Glomerular visceral epithelial cell (primary cell): ENCODE measurements around the gene USP32.
A peak's percentile ranks its signal among the peaks of the same experiment; 100 is the strongest.

Source experiments
- DNase-seq: peaks from one replicate; pipeline ENCODE4 v3.0.0-alpha.2; 2016; ENCODE audit errors: extremely low spot score

Gene USP32

DNA sequence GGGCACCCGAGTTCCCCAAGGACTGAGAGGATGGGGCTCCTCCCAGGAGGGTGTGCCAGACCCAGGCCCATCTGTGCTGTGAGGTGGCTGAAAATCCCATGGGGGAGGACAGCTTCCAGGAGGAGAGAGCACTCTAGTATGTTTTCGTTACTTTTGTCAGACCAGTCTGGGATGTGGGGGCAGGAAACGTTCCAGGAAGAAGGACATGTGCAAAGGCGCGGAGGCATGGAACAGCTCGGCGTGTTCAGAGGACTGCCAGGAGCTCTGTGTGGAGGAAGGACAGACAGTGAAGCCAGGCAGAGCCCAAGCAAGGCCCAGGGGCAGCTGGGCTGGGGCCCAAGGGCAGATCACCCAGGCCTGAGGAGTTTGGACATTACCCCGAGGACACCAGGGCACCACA is 235.2 kb downstream of the USP32 start:
- DNase-seq = no peak

DNA sequence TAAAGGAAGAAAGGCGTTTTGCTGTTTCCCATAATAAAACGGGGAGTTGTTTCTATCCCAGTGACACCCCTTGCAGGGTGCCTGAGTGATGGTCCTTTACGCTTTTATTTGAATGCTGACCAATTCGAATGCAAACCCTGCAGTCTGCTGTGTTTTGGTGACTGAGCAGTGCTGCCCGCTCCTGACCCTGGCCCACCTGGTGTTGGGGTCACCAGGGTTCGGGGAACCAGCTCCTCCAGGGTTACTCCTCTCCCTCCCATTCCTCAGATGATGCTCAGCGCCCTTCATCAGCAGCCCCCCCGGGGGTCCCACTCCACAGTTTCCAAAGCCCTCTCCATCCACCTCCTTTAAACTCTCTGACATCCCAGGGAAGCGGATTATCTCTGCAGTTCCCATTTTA is 236.1 kb downstream of the USP32 start:
- no peak for DNase-seq

DNA sequence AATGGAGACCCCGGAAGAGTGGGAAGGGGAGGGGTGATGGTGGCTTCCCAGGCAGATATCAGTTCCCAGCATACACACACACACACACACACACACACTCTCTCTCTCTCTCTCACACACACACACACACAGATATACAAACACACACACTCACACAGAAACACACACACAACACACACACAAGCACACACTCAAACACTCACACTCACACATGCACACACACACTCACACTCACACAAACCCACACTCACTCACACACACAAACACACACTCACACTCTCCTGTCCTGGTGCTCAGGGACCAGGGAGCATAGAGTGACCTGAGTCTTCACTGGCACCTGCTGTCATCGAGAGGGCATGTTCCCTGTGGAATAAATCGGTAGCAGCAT is 236.5 kb downstream of the USP32 start:
- DNase-seq = no peak

DNA sequence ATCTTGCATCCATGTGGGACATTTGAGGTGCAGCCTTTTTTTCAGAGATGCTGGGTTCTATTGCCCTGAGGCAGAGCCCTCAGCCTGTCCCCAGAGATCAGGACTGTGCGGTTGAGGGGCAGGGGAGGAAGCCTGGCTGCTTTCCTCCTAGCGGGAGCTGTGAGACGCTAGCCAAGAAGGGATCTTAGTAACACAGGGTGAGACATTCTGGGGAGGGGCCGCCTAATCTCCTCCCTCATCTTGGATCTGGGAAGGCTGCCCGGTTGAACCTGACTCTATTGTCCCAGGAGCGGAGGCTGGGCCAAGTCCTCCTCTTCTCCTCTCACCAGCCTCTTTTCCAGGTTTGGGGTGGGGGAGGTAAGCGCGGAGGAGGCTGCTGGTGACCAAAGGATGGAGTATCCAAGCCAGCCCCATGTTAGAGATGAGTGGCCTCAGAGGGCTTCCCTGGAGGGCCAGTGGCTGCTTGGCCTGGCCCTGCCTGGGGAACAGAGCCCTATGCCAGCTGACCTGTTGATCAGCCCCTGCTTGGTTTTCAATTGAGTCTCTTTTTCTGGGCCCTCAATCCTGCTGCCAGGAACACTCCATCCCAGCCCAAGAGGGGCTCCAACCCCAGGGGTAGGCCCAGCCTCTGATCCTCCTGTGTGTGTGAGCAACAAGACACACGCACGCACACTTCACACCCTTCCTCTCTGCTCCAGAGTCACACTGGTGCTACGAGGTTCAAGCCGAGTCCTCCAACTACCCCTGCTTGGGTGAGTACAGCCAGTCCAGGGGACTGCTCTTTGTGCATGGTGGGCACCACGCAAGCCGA is 237.1 kb downstream of the USP32 start:
- no peak for DNase-seq

DNA sequence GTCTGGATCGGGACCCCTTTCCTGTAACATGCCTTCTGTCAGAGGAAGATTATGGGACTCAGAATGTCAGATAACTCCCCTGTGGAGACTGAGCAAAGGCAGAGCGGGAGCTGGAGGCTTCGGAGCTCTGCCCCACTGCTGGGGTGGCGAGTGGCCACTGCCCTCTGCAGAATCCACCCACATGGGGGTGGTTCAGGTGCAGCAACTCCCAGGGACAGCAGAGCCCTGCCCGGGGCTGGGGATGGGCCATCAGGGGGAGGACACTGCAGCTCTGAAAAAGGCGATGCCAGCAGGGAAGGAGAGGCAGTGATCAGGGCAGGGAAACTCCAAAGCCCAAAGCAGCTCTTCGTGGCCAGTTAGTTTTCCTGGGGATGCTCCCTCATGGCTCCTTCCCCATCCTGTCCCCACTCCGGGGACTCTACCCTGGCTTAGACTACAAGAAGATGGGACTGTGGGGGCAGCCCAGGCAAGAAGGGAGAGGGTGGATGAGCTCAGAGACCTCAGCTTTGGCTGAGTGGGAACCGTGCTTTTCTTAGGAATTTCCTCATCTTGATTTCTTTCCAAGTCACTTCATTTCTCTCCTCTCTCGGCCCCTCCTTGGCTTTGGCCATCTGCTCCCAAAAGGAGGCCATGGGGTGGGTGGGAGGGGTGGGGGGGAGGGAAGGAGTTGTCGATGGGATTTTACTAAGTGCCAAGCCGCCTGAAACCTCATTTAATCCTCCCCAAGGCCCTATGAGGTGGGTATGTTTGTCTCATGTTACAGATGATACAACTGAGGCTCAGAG is 238.1 kb downstream of the USP32 start:
- DNase-seq = no peak

DNA sequence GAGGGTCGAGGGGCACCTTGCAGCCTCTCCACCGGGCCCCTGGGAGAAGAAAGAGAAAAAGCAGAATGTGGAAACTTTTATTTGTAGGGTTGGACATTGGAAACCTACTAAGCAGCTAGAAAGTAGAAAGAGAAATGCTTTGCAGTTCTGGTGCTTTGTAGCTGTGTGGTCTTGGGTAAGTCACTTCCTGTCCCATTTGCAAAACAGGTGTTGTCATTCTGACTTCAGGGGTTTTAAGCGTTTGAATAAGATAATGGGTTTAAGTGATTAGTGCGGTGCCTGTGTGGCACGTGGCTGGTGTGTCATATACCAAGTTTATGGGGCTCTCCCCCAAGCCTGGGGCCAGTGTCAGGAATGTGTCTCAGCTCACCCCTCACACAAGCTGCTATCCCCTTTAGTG is 240.6 kb downstream of the USP32 start:
- no peak for DNase-seq

DNA sequence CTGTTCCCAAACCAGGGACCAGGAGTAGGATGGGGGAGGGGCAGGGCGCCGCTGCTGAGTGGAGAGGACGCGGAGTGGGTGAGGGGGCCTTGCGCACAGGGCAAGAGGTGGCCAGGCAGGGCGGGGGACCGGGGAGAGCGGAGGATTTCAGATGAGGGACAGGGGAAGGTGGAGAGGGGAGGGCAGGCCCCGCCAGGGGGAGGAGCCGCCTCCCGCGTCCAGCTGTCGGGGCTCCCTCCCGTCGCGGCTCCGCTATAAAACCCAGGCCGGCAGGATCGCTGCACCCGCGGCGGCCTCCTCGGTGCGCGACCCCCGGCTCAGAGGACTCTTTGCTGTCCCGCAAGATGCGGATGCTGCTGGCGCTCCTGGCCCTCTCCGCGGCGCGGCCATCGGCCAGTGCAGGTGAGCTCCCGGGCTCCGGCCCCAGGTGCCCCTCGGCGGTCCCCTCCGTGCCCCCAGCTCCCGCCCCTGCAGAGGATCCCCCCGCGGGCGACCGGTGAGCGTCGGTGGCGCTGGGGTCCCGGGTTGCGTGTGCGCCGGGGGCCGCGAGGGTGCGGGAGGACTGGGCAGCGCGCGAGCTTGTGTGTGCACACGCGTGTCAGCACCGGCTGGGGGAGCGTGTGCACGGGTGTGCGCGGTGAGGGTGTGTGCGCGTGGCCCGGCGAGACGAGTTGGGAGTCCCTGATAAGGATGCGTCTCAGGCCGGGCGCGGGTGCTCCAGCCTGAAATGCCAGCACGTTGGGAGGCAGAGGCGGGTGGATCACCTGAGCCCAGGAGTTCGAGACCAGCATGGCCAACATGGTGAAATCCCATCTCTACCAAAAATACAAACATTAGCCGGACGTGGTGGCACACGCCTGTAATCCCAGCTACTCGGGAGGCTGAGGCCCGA is 242.0 kb downstream of the USP32 start, which contains the start of gene CA4:
Gene CA4 (plus strand): TSS at position 283 of the 892 bp plus-strand sequence. CDS start 62 bp downstream, at position 345.
- no peak for DNase-seq

DNA sequence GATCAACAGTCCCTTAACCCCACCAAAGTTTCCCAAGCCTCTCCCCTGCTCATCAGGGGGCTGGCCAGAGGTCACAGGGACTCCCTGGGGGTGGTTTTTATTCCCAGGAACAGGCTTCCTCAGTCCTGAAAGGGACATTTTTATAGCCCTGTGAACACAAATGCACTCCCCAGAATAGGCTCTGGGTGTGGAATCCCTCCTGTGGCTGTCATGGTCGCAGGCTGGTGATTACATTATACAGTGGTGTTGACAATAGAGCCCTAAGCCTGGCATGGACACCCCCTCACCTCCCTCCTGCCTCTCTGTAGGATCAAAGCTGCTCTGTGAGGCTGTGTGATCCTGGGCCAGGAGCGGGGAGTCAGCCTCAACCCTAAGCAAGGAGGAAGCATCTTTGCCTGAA is 243.6 kb downstream of the USP32 start:
- no peak for DNase-seq

DNA sequence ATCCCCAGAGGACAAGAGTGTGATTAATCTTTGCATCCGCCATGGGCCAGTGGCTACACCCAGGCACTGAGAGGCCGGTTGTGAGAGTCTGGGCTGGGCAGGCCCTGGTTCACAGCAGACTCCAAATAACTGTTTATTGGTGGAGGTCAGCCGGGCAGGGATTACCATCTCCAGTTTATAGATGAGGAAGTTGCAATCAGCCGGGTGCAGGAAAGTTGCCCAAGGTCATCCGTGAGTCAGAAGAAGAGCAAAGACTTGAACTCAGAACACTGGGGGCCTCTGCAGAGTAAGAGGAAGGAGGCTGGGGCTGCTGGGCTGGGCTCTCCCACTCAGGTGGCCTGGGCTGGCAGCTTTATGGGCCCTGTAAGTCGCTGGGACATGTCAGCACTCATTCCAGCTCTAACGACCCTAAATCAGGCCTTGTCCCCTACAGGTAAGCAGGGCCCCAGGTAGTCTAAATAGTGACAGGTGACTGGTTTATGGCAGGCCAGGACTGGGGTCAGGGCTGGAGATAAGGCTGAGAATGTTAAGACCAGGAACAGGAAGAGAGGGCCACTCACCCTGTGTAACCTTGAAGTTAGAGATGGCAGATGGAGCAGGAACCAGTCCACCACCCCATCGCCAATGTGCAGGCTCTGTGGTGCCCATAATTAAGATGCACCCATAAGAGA is 244.2 kb downstream of the USP32 start:
- no peak for DNase-seq

DNA sequence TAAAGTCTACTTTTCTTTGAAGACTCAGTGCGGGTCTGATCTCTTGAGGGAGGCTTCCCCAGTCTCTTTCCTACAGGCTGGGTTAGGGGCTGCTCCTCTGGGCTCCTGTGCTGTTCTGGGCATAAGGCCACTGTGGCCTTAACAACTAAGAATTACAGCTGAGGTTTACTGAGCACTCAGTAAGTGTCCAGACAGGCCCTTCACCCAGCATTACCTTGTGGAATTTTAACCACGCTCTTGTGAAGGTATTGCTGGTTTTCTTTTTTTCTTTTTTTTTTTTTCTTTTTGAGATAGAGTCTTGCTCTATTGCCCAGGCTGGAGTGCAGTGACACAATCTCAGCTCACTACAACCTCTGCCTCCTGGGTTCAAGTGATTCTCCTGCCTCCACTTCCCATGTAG is 245.7 kb downstream of the USP32 start:
- no peak for DNase-seq

DNA sequence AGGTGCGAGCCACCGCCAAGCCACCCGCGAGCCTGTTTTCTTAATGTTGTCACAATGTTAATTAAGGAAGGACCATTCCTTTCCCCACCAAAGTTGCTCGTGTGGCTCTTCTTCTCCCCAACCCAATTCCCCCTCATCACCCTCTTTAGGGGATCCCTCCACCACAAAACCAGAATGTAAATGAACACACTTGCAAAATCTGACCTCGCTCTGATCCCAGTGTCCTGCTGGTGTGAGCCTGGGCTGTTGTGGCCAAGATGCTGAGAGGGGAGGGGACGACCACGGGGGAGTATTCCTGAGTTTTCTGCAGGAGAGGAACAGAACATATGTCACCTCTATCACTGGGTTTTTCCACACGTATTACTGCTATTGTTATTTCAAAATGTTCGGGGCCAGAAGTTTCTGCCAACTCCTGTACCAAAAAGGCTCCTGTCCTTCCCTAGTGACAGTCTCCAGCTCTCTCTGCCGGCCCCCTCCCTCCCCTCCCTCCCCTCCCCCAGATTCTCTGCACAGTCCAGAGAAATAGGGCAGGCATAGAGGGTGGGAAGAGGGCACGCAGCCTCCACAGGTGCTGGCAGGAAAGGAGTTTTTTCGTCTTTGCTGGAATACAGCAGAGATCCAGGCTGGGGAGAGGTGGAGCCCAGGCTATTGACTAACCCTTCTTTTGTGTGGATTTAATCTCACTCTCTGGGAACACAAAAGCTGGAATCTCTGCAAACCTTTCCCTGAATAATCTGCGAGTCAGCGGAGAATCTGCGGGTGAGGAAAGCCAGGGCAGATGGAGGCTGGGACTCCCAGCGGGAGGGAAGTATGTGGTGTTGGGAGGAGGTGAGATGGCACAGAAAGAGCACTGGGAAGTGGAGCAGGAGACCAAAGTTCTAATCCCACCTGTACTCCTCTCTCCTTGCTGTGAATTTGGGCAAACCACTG is 246.7 kb downstream of the USP32 start:
- no peak for DNase-seq

DNA sequence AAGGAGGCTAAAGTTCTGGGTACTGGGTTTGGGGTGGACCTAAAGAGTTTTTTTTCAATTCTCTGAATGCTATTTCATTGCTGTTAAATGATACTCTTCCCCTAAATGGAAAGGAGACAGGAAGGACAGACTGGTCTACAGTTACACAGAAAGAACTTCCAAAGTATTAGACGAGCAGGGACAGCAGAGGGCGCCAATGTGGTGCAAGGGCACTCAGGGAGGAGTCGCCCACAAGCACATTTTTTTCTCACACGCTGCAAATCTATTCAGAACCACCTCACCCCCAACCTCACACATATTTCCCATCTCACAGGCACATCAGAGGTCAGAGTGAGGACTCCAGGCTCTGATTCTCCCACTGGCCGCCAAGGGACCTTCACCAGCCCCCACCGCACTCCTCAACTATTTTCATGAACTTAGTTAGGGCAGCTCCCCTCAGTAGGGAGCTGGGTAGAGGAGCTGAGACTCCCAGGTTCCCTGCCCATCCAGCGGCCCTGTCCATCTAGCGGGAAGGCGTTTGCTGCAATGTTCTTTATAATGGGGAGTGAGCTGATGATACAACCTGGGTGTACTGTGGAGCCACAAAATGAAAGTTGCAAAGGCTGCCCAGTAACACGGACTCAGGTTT is 248.9 kb downstream of the USP32 start:
- peak; percentile 88 for DNase-seq

DNA sequence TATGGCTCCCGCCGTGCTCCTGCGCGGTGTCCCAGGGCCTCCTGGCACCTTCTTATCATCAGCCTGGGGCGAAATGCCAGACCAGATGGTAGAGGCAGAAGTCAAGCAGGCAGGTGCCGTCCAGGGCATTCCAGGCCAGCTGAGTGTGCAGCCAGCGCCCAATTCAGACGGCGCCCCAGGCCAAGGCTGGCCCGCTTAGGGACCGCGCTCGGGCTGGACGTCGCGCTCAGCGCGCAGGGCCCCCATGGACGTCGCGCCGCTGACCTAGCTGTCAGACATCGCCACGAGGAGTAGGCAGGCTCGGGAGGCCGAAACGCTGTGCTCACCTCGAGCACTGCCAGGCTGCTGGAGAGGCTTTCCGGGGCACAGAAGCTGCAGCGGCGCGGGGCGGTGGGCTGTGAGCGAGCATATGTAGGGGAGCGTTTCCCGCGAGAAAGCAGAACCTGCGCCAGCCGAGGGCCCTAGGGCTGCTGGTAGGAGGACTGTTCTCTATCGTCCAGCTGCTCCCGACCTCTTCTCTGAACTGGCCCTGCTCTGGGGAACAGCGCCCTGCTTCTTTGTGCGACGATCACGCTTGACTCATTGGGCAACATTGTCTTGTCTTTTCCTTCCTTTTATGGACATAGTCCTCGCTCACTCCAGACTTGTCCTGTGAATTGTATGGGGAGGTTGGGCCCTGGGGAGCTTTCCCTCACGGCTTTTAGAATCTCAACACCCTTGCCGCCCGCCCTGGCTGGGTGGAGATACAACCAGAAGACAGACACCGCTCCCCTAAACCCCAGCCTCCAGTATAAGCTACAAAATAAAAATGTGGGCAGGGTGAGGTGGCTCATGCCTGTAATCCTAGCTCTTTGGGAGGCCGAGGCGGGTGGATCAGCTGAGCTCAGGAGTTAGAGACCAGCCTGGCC is 250.6 kb downstream of the USP32 start:
- no peak for DNase-seq

DNA sequence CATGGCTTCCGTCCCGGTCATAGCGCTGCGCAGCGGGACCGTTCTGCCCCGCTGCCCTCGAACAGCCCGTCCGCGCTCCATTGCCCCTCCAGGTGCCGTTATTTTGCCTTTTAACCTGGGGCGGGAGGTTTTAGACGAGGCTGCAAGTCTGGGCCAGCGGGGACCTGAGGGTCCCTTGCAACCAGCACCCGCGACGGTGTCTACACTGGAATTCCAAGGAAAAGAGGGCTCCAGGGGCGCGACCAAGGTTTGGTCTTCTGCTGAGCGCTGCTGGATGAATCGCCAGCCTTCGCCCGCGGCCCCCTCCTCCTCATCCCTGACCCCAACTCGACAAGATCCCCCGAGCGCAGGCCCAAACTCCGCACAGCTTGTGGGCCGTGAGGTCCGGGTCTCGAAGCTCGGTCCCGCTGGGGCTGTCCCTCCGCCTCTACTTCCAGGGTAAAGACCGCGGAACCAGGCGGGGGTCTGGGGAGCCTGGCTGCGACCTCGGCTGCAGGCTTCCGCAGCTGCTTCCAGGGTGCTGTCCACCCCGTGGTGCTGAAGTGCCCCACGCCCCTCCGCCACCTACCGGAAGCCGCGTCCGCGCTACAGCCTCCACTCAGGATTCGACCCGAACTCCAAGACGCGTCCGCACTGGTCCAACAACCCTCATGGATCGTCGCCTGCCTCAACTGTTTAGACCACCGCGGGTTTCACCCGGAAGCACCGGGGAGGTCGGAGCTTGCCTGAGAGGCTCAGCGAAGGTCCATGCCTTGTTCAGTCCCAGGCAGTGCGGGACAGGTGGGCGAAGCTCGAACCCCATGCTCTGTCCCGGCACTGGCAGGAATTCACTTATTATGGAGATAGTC is 252.3 kb downstream of the USP32 start:
- peak; percentile 54 for DNase-seq

DNA sequence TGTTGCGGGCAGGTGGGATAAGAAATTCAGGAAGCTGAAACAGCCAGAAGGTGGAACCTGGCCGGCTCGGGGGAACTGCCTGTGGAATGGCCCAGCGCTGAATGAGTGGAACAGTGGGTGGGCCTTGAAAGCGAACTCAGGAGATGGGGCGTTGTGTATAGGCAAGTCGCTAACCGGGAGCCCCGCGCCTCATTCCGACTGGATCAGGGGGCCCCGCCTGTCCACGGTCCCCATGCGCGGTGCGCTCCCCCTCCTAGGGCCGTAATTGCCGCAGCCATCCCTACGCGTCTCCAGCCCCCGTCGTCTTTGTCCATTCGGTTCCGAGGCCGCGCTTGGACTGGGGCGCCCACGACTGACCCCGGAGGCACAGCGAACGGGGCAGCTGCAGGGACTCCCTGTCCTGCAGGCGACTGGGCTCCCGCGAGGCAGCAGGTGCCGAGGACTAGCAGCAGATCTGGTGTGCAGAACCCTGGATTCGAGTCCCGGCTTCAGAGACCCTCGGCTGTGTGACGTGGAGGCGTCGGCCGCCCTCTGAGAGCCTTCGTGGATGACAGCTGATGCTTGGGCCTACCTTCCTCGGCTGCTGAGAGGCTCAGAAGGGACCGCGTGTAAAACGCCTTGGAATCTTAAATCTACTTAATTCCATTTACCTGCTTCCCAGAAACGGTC is 253.0 kb downstream of the USP32 start:
- DNase-seq = no peak

DNA sequence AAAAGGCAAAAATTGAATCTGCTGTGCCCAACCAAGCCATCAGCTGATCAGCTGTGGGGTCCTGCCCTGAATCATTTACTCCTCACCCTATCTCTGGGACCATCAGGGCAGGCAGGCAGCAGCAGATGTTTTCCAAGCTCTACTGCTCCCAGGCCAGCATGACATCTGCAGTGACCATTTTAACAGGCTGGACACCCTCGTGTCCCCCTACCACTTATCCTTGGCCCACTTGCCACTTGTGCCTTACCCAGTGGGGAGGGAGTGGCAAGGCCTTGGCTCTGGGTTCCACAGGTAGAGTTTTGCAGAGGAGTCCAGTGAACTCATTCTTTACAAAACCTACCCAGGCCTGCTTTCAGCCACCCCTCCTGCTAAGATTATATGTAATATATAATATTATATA is 254.2 kb downstream of the USP32 start:
- DNase-seq = no peak

DNA sequence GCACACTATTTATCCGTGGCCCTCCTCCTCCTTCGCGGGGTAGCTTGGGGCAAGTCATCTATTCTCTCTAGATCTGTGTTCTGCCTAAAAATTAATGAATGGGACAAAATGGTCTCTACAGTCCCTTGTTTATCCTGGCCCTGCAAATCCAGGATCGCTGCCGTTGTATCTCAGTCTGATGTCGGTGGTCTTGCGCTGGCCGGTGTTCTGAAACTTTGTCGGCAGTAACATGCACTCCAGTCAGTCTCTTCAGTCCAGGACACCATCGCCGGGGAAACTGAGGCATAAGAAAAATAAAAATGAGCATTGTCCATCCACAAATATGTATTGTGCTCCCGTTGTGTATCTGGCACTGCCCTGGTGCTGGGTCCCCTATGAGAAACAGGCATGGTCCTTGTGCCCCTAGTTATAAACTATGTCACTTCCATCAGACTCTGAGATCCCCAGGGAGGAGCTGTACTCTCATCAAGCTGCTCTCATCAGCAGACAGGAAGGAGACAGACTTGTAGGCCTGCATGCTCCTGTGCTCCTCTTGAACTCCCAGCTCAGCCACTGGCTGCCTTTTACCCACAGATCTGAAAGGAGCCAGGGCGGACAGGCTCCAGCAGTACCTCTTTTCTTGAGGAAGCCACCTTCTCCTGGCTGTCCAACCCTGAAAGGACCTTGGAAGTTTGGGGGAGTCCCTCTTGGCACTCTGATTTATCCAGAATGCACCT is 255.8 kb downstream of the USP32 start:
- no peak for DNase-seq
